Mucosa of descending colon (tissue), 3 donors: Measurements from ENCODE around the gene MYO18A. TPM values are rescaled to one million over a fixed set of nuclear protein-coding genes. Genes with fewer than 3 reads are reported as not detected.

Experiments used
- ATAC-seq: fragments of 200-7000 bp; cut with Tn5 transposase; one replicate; pipeline ENCODE4 v1.9.1; 2020; ENCODE audit warnings: mild to moderate bottlenecking, moderate library complexity
- DNase-seq, 3 donors: peaks; one replicate each; pipeline ENCODE4 v3.0.0-alpha.2; 2020
- H3K36me3 ChIP-seq: fragments of 200-600 bp; one replicate; pipeline ENCODE4 v1.8.0; 2021; ENCODE audit warnings: low read depth, mild to moderate bottlenecking
- H3K4me1 ChIP-seq: fragments of 200-600 bp; one replicate; pipeline ENCODE4 v1.8.0; 2021; ENCODE audit warnings: low read depth, mild to moderate bottlenecking
- H3K4me3 ChIP-seq: fragments of 200-600 bp; one replicate; pipeline ENCODE4 v1.8.0; 2021; ENCODE audit warnings: mild to moderate bottlenecking
- H3K9me3 ChIP-seq: fragments of 200-600 bp; one replicate; pipeline ENCODE4 v1.8.0; 2021; ENCODE audit warnings: mild to moderate bottlenecking
- CTCF ChIP-seq: fragments of 200-600 bp; IDR thresholded peaks from one replicate; pipeline ENCODE4 v1.8.0; 2022; ENCODE audit warnings: antibody characterized with exemption, mild to moderate bottlenecking
- intact Hi-C, 2 donors: fragments of 100-400 bp; cut with DNase I in 1 of 2; cut with micrococcal nuclease in 1 of 2; formaldehyde crosslinking; loops; one replicate each; pipeline versions ENCODE4 v1.11.0 to v1.11.1; 2022; cut with DNase I, micrococcal nuclease
- total RNA-seq, 3 donors: library from RNA; stranded (reverse); fragmentation: NEBNext Ultra II Directional in 2 of 3; extraction: Animal tissue kit (Norgen Biotek cat#: 25700) in 2 of 3; gene quantifications; one replicate each; pipeline versions ENCODE4 v1.2.1 to v1.2.4, GENCODE V29; 2021 to 2023
- donor health status: DM: no; HTN: no; CAD: no; lungs with moderate emphysema.
- donor health status: DM: no; HTN: no; CAD: no.
- donor health status: DM: no; HTN: yes; CAD: no.

MYO18A gene
- total RNA-seq, 3 donors from 2014 or later = 84.9 to 111 (median 93.3) TPM

- H3K36me3 ChIP-seq = no peaks in the 10 kb centered on the region
- intact Hi-C loops = no loop called here
- H3K4me1 ChIP-seq = no peaks in the 10 kb centered on the region
- H3K4me3 ChIP-seq = no peak overlapping the region
- no peak for TF ChIP-seq CTCF
- H3K9me3 ChIP-seq = no peaks in the 10 kb centered on the region
- ATAC-seq = no peak
- no peak for DNase-seq
Measured at GRCh38 chr17:29060475-29060874, 119.7 kb downstream of the MYO18A start.

DNA sequence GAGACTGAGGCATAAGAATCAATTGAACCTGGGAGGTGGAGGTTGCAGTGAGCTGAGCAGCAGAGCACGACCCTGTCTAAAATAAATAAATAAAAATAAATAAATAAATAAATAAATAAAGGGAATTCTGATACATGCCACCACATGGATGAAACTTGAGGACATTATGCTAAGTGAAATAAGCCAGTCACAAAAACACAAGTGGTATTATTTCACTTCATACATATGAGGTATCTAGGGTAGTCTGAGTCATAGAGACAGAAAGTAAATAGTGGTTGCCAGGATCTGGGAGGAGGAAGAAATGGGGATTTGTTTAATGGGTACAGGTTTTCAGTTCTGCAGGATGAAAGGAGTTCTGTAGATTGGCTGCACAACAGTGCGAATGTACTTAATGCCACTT, 120.9 kb downstream of the MYO18A start:
- intact Hi-C loops = no loop called here
- no peak for TF ChIP-seq CTCF
- H3K4me3 ChIP-seq = no peak overlapping the region
- H3K4me1 ChIP-seq = no peaks in the 10 kb centered on the region
- no peaks in the 10 kb centered on the region for H3K36me3 ChIP-seq
- DNase-seq (no peak), ATAC-seq (peak; percentile 36)
- H3K9me3 ChIP-seq = no peaks in the 10 kb centered on the region

GRCh38 chr17:29058391-29058790, 121.8 kb downstream of the MYO18A start:
- Histone ChIP-seq H3K4me1 (no peaks in the 10 kb centered on the region), H3K4me3 (no peak overlapping the region), H3K36me3 (no peaks in the 10 kb centered on the region), H3K9me3 (no peaks in the 10 kb centered on the region)
- DNase-seq = no peak
- TF ChIP-seq CTCF = no peak
- intact Hi-C loops = no loop called here
- ATAC-seq = no peak

GRCh38 chr17:29057361-29057760, 122.8 kb downstream of the MYO18A start:
- Histone ChIP-seq H3K4me1 (no peaks in the 10 kb centered on the region), H3K4me3 (no peak overlapping the region), H3K9me3 (no peaks in the 10 kb centered on the region), H3K36me3 (no peaks in the 10 kb centered on the region)
- intact Hi-C loops = no loop called here
- ATAC-seq = no peak
- no peak for DNase-seq
- TF ChIP-seq CTCF = no peak

- no peak for DNase-seq
- H3K4me3 ChIP-seq = no peak overlapping the region
- no peak for TF ChIP-seq CTCF
Measured at GRCh38 chr17:29054835-29055234, 125.4 kb downstream of the MYO18A start.

DNA sequence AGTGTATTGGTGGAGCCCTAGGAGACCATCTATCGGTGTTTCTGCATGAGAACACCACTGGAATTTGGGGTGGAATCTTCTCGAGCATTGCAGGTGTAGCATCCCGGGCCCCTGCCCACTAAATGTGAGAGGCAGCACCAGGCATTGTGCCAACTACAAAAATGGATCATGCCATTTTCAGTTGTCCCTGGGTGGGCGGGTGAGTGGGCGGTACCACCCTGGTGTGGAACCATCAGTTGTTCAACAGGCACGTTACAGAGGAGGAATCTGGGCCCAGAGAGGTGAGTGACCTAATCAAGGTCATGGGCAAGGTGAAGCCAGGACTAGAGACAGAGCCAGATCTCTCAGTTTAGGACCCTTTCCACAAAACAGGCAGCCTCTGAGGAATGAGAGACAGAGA, 128.5 kb downstream of the MYO18A start:
- no peak for TF ChIP-seq CTCF
- Histone ChIP-seq H3K4me3 (no peak overlapping the region), H3K9me3 (no peaks in the 10 kb centered on the region), H3K36me3 (no peaks in the 10 kb centered on the region), H3K4me1 (no peaks in the 10 kb centered on the region)
- intact Hi-C loops = no loop called here
- DNase-seq (no peak), ATAC-seq (no peak)

More at GRCh38 chr17:29054835-29055234, 125.4 kb downstream of the MYO18A start:
- no peaks in the 10 kb centered on the region for H3K9me3 ChIP-seq
- H3K36me3 ChIP-seq = no peaks in the 10 kb centered on the region
- intact Hi-C loops = no loop called here
- H3K4me1 ChIP-seq = no peaks in the 10 kb centered on the region
- no peak for ATAC-seq
